HG03469 (cell line): Measurements from ENCODE around the gene KCTD8.
"Not testable (repeated sequence)": the region's sequence is repeated elsewhere in the genome, so short reads cannot be mapped to it uniquely, and the experiment has no call there.

ENCODE experiments used
- ATAC-seq: cut with Tn5 transposase; IDR thresholded peaks from one replicate; pipeline ENCODE4 v1.9.1; 2021; ENCODE audit warnings: mild to moderate bottlenecking, moderate library complexity, moderate number of reproducible peaks; ENCODE audit not compliant: unreplicated experiment

KCTD8 gene

GRCh38 chr4:44342800-44343199, 105.8 kb downstream of the KCTD8 start:
- no peak for ATAC-seq

GRCh38 chr4:44326741-44327140, 121.9 kb downstream of the KCTD8 start:
- ATAC-seq = no peak

- no peak for ATAC-seq
Measured at GRCh38 chr4:44320833-44321232, 127.8 kb downstream of the KCTD8 start.

- no peak for ATAC-seq
Measured at GRCh38 chr4:44319129-44319528, 129.5 kb downstream of the KCTD8 start.

GRCh38 chr4:44313702-44314101, 134.9 kb downstream of the KCTD8 start:
- ATAC-seq = no peak

- ATAC-seq = no peak
Measured at GRCh38 chr4:44287505-44287904, 161.1 kb downstream of the KCTD8 start.

- ATAC-seq = no peak
Measured at GRCh38 chr4:44279469-44279868, 169.1 kb downstream of the KCTD8 start.

- no peak for ATAC-seq
Measured at GRCh38 chr4:44279066-44279465, 169.5 kb downstream of the KCTD8 start.

- ATAC-seq = no peak
Measured at GRCh38 chr4:44257461-44257860, 191.1 kb downstream of the KCTD8 start.

- ATAC-seq = no peak
Measured at GRCh38 chr4:44256414-44256813, 192.2 kb downstream of the KCTD8 start.

GRCh38 chr4:44237643-44238042, 211.0 kb downstream of the KCTD8 start:
- no peak for ATAC-seq

GRCh38 chr4:44235897-44236296, 212.7 kb downstream of the KCTD8 start:
- no peak for ATAC-seq

- no peak for ATAC-seq
Measured at GRCh38 chr4:44232262-44232661, 216.3 kb downstream of the KCTD8 start.

- ATAC-seq = no peak
Measured at GRCh38 chr4:44231006-44231405, 217.6 kb downstream of the KCTD8 start.

GRCh38 chr4:44228326-44228725, 220.3 kb downstream of the KCTD8 start:
- no peak for ATAC-seq

GRCh38 chr4:44221407-44221806, 227.2 kb downstream of the KCTD8 start:
- no peak for ATAC-seq

- ATAC-seq = no peak
Measured at GRCh38 chr4:44210750-44211149, 237.9 kb downstream of the KCTD8 start.

- ATAC-seq = no peak
Measured at GRCh38 chr4:44196796-44197195, 251.8 kb downstream of the KCTD8 start.

GRCh38 chr4:44194365-44194764, 254.2 kb downstream of the KCTD8 start:
- no peak for ATAC-seq

GRCh38 chr4:44186850-44187246, 261.8 kb downstream of the KCTD8 start:
- no peak for ATAC-seq

GRCh38 chr4:44186096-44186849, 262.3 kb downstream of the KCTD8 start:
- ATAC-seq = no peak

- not testable (repeated sequence) for ATAC-seq
Measured at GRCh38 chr4:44181491-44182349, 266.9 kb downstream of the KCTD8 start.
